ENCODE results near the gene ANAPC16. TPM values are rescaled to one million over a fixed set of nuclear protein-coding genes. Genes with fewer than 3 reads are reported as not detected.
A peak's percentile ranks its signal among the peaks of the same experiment; 100 is the strongest.

ANAPC16 gene
- total and polyA plus RNA-seq, 8 donors: 12.7 to 231 (median 103) TPM

DNA sequence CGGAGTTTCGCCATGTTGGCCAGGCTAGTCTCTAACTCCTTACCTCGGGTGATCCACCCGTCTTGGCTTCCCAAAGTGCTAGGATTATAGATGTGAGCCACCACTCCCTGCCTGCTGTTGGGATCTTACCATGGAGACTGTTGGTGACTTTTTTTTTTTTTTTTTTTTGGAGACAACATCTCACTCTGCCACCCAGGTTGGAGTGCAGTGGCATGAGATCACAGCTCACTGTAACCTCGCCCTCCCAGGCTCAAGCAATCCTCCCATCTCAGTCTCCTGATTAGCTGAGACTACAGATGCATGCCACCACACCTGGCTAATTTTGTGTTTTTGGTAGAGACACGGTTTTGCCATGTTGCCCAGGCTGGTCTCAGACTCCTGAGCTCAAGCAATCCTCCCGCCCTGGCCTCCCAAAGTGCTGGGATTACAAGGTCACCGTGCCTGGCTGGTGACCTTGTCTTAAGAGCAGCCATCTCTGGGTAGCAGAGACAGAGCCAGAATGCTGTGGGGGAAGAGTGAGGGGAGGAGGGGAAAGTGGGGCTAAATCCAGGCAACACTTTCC, 26.0 kb downstream of the ANAPC16 start:
- TF ChIP-seq POLR2A (IDR thresholded peaks at IDR 0.05): no peak
- TF ChIP-seq POLR2AphosphoS5 (IDR thresholded peaks at IDR 0.05): no peak
- TF ChIP-seq, protein P1, sequence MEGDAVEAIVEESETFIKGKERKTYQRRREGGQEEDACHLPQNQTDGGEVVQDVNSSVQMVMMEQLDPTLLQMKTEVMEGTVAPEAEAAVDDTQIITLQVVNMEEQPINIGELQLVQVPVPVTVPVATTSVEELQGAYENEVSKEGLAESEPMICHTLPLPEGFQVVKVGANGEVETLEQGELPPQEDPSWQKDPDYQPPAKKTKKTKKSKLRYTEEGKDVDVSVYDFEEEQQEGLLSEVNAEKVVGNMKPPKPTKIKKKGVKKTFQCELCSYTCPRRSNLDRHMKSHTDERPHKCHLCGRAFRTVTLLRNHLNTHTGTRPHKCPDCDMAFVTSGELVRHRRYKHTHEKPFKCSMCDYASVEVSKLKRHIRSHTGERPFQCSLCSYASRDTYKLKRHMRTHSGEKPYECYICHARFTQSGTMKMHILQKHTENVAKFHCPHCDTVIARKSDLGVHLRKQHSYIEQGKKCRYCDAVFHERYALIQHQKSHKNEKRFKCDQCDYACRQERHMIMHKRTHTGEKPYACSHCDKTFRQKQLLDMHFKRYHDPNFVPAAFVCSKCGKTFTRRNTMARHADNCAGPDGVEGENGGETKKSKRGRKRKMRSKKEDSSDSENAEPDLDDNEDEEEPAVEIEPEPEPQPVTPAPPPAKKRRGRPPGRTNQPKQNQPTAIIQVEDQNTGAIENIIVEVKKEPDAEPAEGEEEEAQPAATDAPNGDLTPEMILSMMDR (IDR thresholded peaks at IDR 0.05): no peak
- no peak for TF ChIP-seq EP300 (IDR thresholded peaks at IDR 0.05)
- H3K4me1 ChIP-seq: peaks cover 50 to 56% (median 55%) of the 10 kb centered on the region in 4 donors
- intact Hi-C loops (cut with DNase I; ENCODE audit: low total_unique reads): no loop called here

DNA sequence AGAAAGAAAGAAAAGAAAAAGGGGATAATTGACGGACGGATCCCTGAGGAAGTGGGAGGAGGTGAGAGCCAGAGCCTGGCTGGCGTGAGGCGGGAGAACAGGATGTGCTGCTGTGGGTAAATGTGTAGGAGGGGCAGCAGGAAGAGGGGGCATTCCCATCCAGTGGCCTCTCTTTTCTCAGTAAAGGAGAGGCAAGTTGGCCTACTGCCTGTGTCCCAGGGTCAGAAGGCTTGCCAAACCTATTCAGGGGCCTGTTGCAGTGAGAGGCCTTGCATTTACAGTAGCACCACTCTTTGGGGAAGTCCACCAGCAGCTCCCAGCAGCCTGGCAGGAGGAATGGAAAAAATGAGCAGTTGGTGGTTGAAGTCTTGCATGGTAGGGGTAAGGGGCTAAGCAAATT, 26.9 kb downstream of the ANAPC16 start:
- peaks cover 0 to 7% (median 0%) of the 10 kb centered on the region in 4 donors for H3K36me3 ChIP-seq
- intact Hi-C loops (cut with DNase I; ENCODE audit: low total_unique reads): no loop called here
- no peaks in the 10 kb centered on the region for H3K27me3 ChIP-seq
- WGBS, 5 donors: 45 to 84% (median 68%) methylated on average over 4 of the region's 4 CpGs
- H3K27ac ChIP-seq: peak overlapping the region; percentile 43 to 97 (median 92)
- H3K4me3 ChIP-seq: no peak overlapping the region
- peaks cover 59 to 65% (median 64%) of the 10 kb centered on the region in 4 donors for H3K4me1 ChIP-seq
- peak; percentile 37 to 72 for DNase-seq
- TF ChIP-seq POLR2AphosphoS5 (IDR thresholded peaks at IDR 0.05): peak in 2 of 3 donors; percentile 47 to 48
- TF ChIP-seq, protein P1 (IDR thresholded peaks at IDR 0.05): no peak
- no peak for TF ChIP-seq EP300 (IDR thresholded peaks at IDR 0.05)
- TF ChIP-seq POLR2A (IDR thresholded peaks at IDR 0.05): no peak
- no peaks in the 10 kb centered on the region for H3K9me3 ChIP-seq

More for the DNA sequence above, 26.0 kb downstream of the ANAPC16 start:
- WGBS, 5 donors: 87 to 90% (median 88%) methylated on average over 8 of the region's 8 CpGs
- no peak overlapping the region for H3K4me3 ChIP-seq
- peak overlapping the region in 4 of 5 donors; percentile 90 to 97 (median 94) for H3K27ac ChIP-seq
- H3K36me3 ChIP-seq: peaks cover 0 to 16% (median 6%) of the 10 kb centered on the region in 4 donors
- no peak for DNase-seq
- no peaks in the 10 kb centered on the region for H3K9me3 ChIP-seq
- no peaks in the 10 kb centered on the region for H3K27me3 ChIP-seq

- 49 to 59% (median 57%) methylated on average over 11 of the region's 11 CpGs for WGBS, 5 donors
- TF ChIP-seq POLR2AphosphoS5 (IDR thresholded peaks at IDR 0.05) (peak; percentile 67 to 82 (median 69)), EP300 (IDR thresholded peaks at IDR 0.05) (peak; percentile 66), POLR2A (IDR thresholded peaks at IDR 0.05) (no peak)
- TF ChIP-seq, protein P1 (IDR thresholded peaks at IDR 0.05): peak in 3 of 7 experiments; percentile 18 to 30 (median 27)
- H3K4me3 ChIP-seq: no peak overlapping the region
- H3K9me3 ChIP-seq: no peaks in the 10 kb centered on the region
- intact Hi-C loops (cut with DNase I; ENCODE audit: low total_unique reads): no loop called here
- peaks cover 71 to 78% (median 76%) of the 10 kb centered on the region in 4 donors for H3K4me1 ChIP-seq
- H3K27ac ChIP-seq: peak overlapping the region; percentile 13 to 97 (median 92)
- H3K27me3 ChIP-seq: no peaks in the 10 kb centered on the region
- peak; percentile 58 to 86 for DNase-seq
- H3K36me3 ChIP-seq: no peaks in the 10 kb centered on the region
Observed at GRCh38 chr10:72243822-72244437, 28.1 kb downstream of the ANAPC16 start.

- no peak for DNase-seq
- Histone ChIP-seq H3K4me3 (no peak overlapping the region), H3K9me3 (no peaks in the 10 kb centered on the region), H3K4me1 (peaks cover 78 to 85% (median 83%) of the 10 kb centered on the region in 4 donors), H3K27me3 (no peaks in the 10 kb centered on the region), H3K27ac (peak overlapping the region; percentile 37 to 97 (median 92)), H3K36me3 (no peaks in the 10 kb centered on the region)
- intact Hi-C loops (cut with DNase I; ENCODE audit: low total_unique reads): no loop called here
- TF ChIP-seq POLR2A (IDR thresholded peaks at IDR 0.05): no peak
- TF ChIP-seq POLR2AphosphoS5 (IDR thresholded peaks at IDR 0.05): no peak
- no peak for TF ChIP-seq EP300 (IDR thresholded peaks at IDR 0.05)
- TF ChIP-seq, protein P1 (IDR thresholded peaks at IDR 0.05): no peak
- 43 to 51% (median 48%) methylated on average over 5 of the region's 5 CpGs for WGBS, 5 donors
Observed at GRCh38 chr10:72244573-72245038, 28.8 kb downstream of the ANAPC16 start.
